GM12872 (cell line): Measurements from ENCODE around the gene USP17L15.
"Not testable (repeated sequence)": the region's sequence is repeated elsewhere in the genome, so short reads cannot be mapped to it uniquely, and the experiment has no call there.

Experiments
- CTCF ChIP-seq: IDR thresholded peaks from 3 replicates; pipeline ENCODE4 v1.5.1; 2011; ENCODE audit warnings: low read depth, mild to moderate bottlenecking, low read length, moderate library complexity; ENCODE audit not compliant: insufficient read depth

Gene USP17L15

GRCh38 chr4:9234085-9234484, at the start of gene USP17L15:
Gene USP17L15, plus strand, starts transcription at chr4:9234385. Its CDS starts 0 bp downstream, at chr4:9234385.
- TF ChIP-seq CTCF = not testable (repeated sequence)

GRCh38 chr4:9210357-9210756, 23.8 kb upstream of the USP17L15 start, which contains the start of gene USP17L10:
Gene USP17L10, plus strand, starts transcription at chr4:9210657. Its CDS starts 0 bp downstream, at chr4:9210657.
- TF ChIP-seq CTCF = not testable (repeated sequence)

- TF ChIP-seq CTCF = not testable (repeated sequence)
These were observed 19.1 kb upstream of the USP17L15 start, which contains the start of gene USP17L11 for GRCh38 chr4:9215105-9215504. Gene USP17L11, plus strand, starts transcription at chr4:9215405. Its CDS starts 0 bp downstream, at chr4:9215405.

- not testable (repeated sequence) for TF ChIP-seq CTCF
These were observed 14.3 kb upstream of the USP17L15 start, which contains the start of gene USP17L12 for GRCh38 chr4:9219852-9220251. Gene USP17L12, plus strand, starts transcription at chr4:9220152. Its CDS starts 0 bp downstream, at chr4:9220152.

GRCh38 chr4:9224596-9224995, 9.6 kb upstream of the USP17L15 start, which contains the start of gene USP17L13:
Gene USP17L13, plus strand, starts transcription at chr4:9224896. Its CDS starts 0 bp downstream, at chr4:9224896.
- not testable (repeated sequence) for TF ChIP-seq CTCF

GRCh38 chr4:9243579-9243978, 9.4 kb downstream of the USP17L15 start, which contains the start of gene USP17L17:
Gene USP17L17, plus strand, starts transcription at chr4:9243879. Its CDS starts 0 bp downstream, at chr4:9243879.
- TF ChIP-seq CTCF = not testable (repeated sequence)

- not testable (repeated sequence) for TF ChIP-seq CTCF
These were observed 13.9 kb downstream of the USP17L15 start, which contains the start of gene USP17L18 for GRCh38 chr4:9247953-9248680. Gene USP17L18, plus strand, starts transcription at chr4:9248630. Its CDS starts 0 bp downstream, at chr4:9248630.
